ACHN (cell line): ENCODE measurements around the gene CPA3.

ENCODE experiments used
- DNase-seq: peaks from one replicate; pipeline ENCODE4 v3.0.0-alpha.2; 2015
- in situ Hi-C: cut with HindIII; loops from 2 replicates; pipeline ENCODE4 v1.10.0; 2017; ENCODE audit warnings: low sequenced_read_pairs, low pct_ligation_motif_present, low pct_unique_long_range_greater_than_20kb

CPA3 gene

GRCh38 chr3:148854061-148854460, 11.0 kb upstream of the CPA3 start:
- DNase-seq = no peak
- in situ Hi-C loops = no loop called here

- in situ Hi-C loops = no loop called here
- no peak for DNase-seq
These were observed 8.7 kb upstream of the CPA3 start for GRCh38 chr3:148856384-148856783.

- DNase-seq = no peak
- in situ Hi-C loops = no loop called here
These were observed 7.8 kb upstream of the CPA3 start for GRCh38 chr3:148857316-148857715.

- in situ Hi-C loops = no loop called here
- peak; percentile 40 for DNase-seq
These were observed 3.7 kb upstream of the CPA3 start for GRCh38 chr3:148861277-148861869.

GRCh38 chr3:148863297-148863696, 1.8 kb upstream of the CPA3 start:
- no peak for DNase-seq
- in situ Hi-C loops = no loop called here

GRCh38 chr3:148863814-148864213, 1.3 kb upstream of the CPA3 start:
- DNase-seq = no peak
- in situ Hi-C loops = no loop called here

GRCh38 chr3:148866261-148866660, 1.2 kb downstream of the CPA3 start:
- in situ Hi-C loops = no loop called here
- no peak for DNase-seq

- DNase-seq = no peak
- in situ Hi-C loops = no loop called here
These were observed 8.3 kb downstream of the CPA3 start for GRCh38 chr3:148873270-148873927.

- no peak for DNase-seq
- in situ Hi-C loops = no loop called here
These were observed 8.9 kb downstream of the CPA3 start for GRCh38 chr3:148873977-148874376.

GRCh38 chr3:148878095-148878494, 13.0 kb downstream of the CPA3 start:
- no peak for DNase-seq
- in situ Hi-C loops = no loop called here

GRCh38 chr3:148879256-148879655, 14.2 kb downstream of the CPA3 start:
- DNase-seq = no peak
- in situ Hi-C loops = no loop called here

- in situ Hi-C loops = no loop called here
- DNase-seq = peak; percentile 29
These were observed 15.6 kb downstream of the CPA3 start for GRCh38 chr3:148880681-148881080.

GRCh38 chr3:148881286-148881685, 16.2 kb downstream of the CPA3 start:
- in situ Hi-C loops = no loop called here
- no peak for DNase-seq

- no peak for DNase-seq
- in situ Hi-C loops = no loop called here
These were observed 17.2 kb downstream of the CPA3 start for GRCh38 chr3:148882288-148882687.

GRCh38 chr3:148883163-148883562, 18.1 kb downstream of the CPA3 start:
- in situ Hi-C loops = no loop called here
- DNase-seq = no peak

- in situ Hi-C loops = no loop called here
- DNase-seq = no peak
These were observed 19.2 kb downstream of the CPA3 start for GRCh38 chr3:148884261-148884660.

- DNase-seq = no peak
- in situ Hi-C loops = no loop called here
These were observed 24.7 kb downstream of the CPA3 start for GRCh38 chr3:148889828-148890227.

- in situ Hi-C loops = no loop called here
These were observed 31.0 kb downstream of the CPA3 start for GRCh38 chr3:148896062-148896461.

GRCh38 chr3:148901987-148902791, 37.1 kb downstream of the CPA3 start:
- no peak for DNase-seq
- in situ Hi-C loops = no loop called here

More at GRCh38 chr3:148896062-148896461, 31.0 kb downstream of the CPA3 start:
- no peak for DNase-seq

GRCh38 chr3:148903022-148903442, 37.9 kb downstream of the CPA3 start:
- no peak for DNase-seq
- in situ Hi-C loops = no loop called here
